NCI-H128 (cell line): Measurements from ENCODE around the gene ZNF141.
"Not testable (repeated sequence)": the region's sequence is repeated elsewhere in the genome, so short reads cannot be mapped to it uniquely, and the experiment has no call there.

Experiments used
- DNase-seq: peaks from one replicate; lab custom pipeline; 2025; ENCODE audit not compliant: unreplicated experiment; lab: John Stamatoyannopoulos, UW

The ZNF141 gene

GRCh38 chr4:384311-385010, 46.8 kb downstream of the ZNF141 start:
- DNase-seq = no peak

- DNase-seq = no peak
Observed at GRCh38 chr4:385934-386707, 48.5 kb downstream of the ZNF141 start.

GRCh38 chr4:386708-387105, 49.1 kb downstream of the ZNF141 start:
- no peak for DNase-seq

GRCh38 chr4:404006-404405, 66.4 kb downstream of the ZNF141 start:
- no peak for DNase-seq

- DNase-seq = not testable (repeated sequence)
Observed at GRCh38 chr4:408321-408720, 70.7 kb downstream of the ZNF141 start.

GRCh38 chr4:422587-422986, 85.0 kb downstream of the ZNF141 start:
- no peak for DNase-seq
